ENCODE data around the gene LARGE1.

GRCh38 chr22:33652615-33653014 is 267.7 kb downstream of the LARGE1 start:
- TF ChIP-seq POLR2A (IDR thresholded peaks at IDR 0.05) (no peak), CTCF (IDR thresholded peaks at IDR 0.05) (no peak)
